KMS-11 (cell line): ENCODE measurements around the gene CIROP.

ENCODE experiments used
- H2AFZ ChIP-seq: fragments of 200-600 bp; sonication (generic); 2 replicates; pipeline ENCODE4 v1.6.1; 2016; ENCODE audit warnings: antibody characterized with exemption, mixed run types, low read depth
- H3K27ac ChIP-seq: fragments of 200-600 bp; sonication (generic); 2 replicates; pipeline ENCODE4 v1.6.1; 2016; ENCODE audit warnings: mild to moderate bottlenecking, mixed run types
- H3K27me3 ChIP-seq: fragments of 200-600 bp; sonication (generic); 2 replicates; pipeline ENCODE4 v1.6.1; 2017; ENCODE audit warnings: mild to moderate bottlenecking, low read depth, mixed run types, moderate library complexity; ENCODE audit not compliant: insufficient read depth
- H3K36me3 ChIP-seq: fragments of 200-600 bp; sonication (generic); 2 replicates; pipeline ENCODE4 v1.6.1; 2017; ENCODE audit warnings: mild to moderate bottlenecking, mixed run types; ENCODE audit not compliant: insufficient read depth
- H3K4me1 ChIP-seq: fragments of 200-600 bp; sonication (generic); 2 replicates; pipeline ENCODE4 v1.6.1; 2016; ENCODE audit warnings: mild to moderate bottlenecking, low read depth, mixed run types; ENCODE audit not compliant: poor library complexity, severe bottlenecking
- H3K4me2 ChIP-seq: fragments of 200-600 bp; sonication (generic); 2 replicates; pipeline ENCODE4 v1.7.0; 2016; ENCODE audit warnings: mild to moderate bottlenecking, mixed run types
- H3K4me3 ChIP-seq: fragments of 200-600 bp; sonication (generic); IDR thresholded peaks from 2 replicates; pipeline ENCODE4 v1.6.1; 2017; ENCODE audit warnings: low read depth, low read length, mixed read lengths; ENCODE audit not compliant: insufficient read depth
- H3K79me2 ChIP-seq: fragments of 200-600 bp; sonication (generic); 2 replicates; pipeline ENCODE4 v1.6.1; 2016; ENCODE audit warnings: low read depth, mixed run types; ENCODE audit not compliant: insufficient read depth
- H3K9ac ChIP-seq: fragments of 200-600 bp; sonication (generic); 2 replicates; pipeline ENCODE4 v1.6.1; 2016; ENCODE audit warnings: mild to moderate bottlenecking, mixed run types
- H4K20me1 ChIP-seq: fragments of 200-600 bp; sonication (generic); 2 replicates; pipeline ENCODE4 v1.6.1; 2016; ENCODE audit warnings: mild to moderate bottlenecking, mixed run types; ENCODE audit not compliant: insufficient read depth
- TF ChIP-seq, protein P1 (sequence below): fragments of 200-600 bp; sonication (generic); conservative IDR thresholded peaks from 2 replicates; pipeline ENCODE4 v1.6.1; 2017; ENCODE audit warnings: low read depth, mild to moderate bottlenecking, antibody characterized with exemption, low read length, moderate library complexity, mixed read lengths

CIROP gene

DNA sequence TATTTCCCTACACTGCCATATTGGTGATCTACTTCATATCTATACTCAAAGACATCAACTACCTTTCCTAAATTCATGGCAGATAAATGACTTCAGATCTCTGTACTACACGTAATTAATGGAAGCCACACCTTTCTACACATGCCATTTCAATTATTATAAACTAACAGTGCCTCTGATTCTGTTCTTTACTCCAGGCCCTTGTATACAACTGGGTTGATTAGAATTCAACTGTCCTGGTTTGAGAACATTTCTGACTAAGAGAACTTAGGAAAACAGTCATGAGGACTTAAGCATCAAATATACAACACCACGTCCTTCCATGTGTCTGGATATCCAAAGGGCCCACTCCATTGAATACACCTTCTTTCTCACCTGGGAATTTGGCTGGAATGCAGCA lies 11.7 kb downstream of the CIROP start:
- Histone ChIP-seq H3K36me3 (no peaks in the 10 kb centered on the region), H3K4me2 (no peak overlapping the region), H2AFZ (no peak overlapping the region), H4K20me1 (no peaks in the 10 kb centered on the region), H3K27ac (no peak overlapping the region), H3K4me1 (peaks cover 17% of the 10 kb centered on the region), H3K79me2 (peaks cover 44% of the 10 kb centered on the region), H3K9ac (no peak overlapping the region), H3K27me3 (no peaks in the 10 kb centered on the region), H3K4me3 (no peak overlapping the region)
- TF ChIP-seq, protein P1, sequence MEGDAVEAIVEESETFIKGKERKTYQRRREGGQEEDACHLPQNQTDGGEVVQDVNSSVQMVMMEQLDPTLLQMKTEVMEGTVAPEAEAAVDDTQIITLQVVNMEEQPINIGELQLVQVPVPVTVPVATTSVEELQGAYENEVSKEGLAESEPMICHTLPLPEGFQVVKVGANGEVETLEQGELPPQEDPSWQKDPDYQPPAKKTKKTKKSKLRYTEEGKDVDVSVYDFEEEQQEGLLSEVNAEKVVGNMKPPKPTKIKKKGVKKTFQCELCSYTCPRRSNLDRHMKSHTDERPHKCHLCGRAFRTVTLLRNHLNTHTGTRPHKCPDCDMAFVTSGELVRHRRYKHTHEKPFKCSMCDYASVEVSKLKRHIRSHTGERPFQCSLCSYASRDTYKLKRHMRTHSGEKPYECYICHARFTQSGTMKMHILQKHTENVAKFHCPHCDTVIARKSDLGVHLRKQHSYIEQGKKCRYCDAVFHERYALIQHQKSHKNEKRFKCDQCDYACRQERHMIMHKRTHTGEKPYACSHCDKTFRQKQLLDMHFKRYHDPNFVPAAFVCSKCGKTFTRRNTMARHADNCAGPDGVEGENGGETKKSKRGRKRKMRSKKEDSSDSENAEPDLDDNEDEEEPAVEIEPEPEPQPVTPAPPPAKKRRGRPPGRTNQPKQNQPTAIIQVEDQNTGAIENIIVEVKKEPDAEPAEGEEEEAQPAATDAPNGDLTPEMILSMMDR: no peak

DNA sequence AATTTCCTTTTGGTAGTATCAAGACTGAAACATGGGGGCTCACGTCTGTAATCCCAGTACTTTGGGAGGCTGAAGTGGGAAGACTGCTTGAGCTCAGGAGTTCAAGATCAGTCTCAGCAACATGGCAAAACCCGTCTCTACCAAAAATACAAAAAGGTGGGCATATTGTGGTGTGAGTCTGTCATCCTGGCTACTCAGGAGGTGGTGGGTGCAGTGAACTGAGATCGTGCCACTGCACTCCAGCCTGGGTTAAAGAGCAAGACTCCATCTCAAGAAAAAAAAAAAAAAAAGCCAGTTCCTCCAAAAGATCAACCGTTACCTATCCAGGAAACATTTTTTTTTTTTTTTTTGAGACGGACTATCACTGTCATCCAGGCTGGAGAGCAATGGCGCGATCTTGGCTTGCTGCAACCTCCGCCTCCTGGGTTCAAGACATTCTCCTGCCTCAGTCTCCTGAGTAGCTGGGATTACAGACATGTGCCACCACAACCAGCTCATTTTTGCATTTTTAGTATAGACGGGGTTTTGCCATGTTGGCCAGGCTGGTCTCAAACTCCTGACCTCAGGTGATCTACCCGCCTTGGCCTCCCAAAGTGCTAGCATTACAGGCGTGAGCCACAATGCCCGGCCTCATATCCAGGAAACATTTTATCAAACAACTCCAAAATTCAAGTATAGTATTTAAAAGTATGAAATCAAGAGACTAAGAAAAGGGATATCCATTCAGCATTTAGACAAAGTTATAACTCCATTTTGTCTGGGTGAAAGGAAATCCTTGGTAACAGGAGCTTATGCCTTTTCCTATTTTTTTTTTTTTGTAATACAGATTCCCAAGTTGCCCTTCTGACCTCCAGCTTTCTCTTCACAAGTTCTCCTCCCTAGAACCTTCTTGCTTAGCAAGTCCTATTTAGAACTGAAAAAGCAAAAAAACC lies 13.2 kb downstream of the CIROP start:
- H3K27ac ChIP-seq: no peak overlapping the region
- TF ChIP-seq, protein P1: no peak
- no peak overlapping the region for H3K4me2 ChIP-seq
- H3K9ac ChIP-seq: no peak overlapping the region
- H3K4me1 ChIP-seq: peaks cover 15% of the 10 kb centered on the region
- H3K27me3 ChIP-seq: no peaks in the 10 kb centered on the region
- no peaks in the 10 kb centered on the region for H4K20me1 ChIP-seq
- H2AFZ ChIP-seq: no peak overlapping the region
- no peaks in the 10 kb centered on the region for H3K36me3 ChIP-seq
- peaks cover 33% of the 10 kb centered on the region for H3K79me2 ChIP-seq
- no peak overlapping the region for H3K4me3 ChIP-seq

GRCh38 chr14:23090254-23090636 lies 14.5 kb downstream of the CIROP start:
- H2AFZ ChIP-seq: no peak overlapping the region
- no peak overlapping the region for H3K9ac ChIP-seq
- H3K79me2 ChIP-seq: peaks cover 25% of the 10 kb centered on the region
- H3K4me3 ChIP-seq: no peak overlapping the region
- H3K27ac ChIP-seq: no peak overlapping the region
- no peaks in the 10 kb centered on the region for H4K20me1 ChIP-seq
- TF ChIP-seq, protein P1: no peak
- H3K27me3 ChIP-seq: no peaks in the 10 kb centered on the region
- H3K36me3 ChIP-seq: no peaks in the 10 kb centered on the region
- no peak overlapping the region for H3K4me2 ChIP-seq
- peaks cover 14% of the 10 kb centered on the region for H3K4me1 ChIP-seq

GRCh38 chr14:23089498-23090253 lies 15.1 kb downstream of the CIROP start:
- Histone ChIP-seq H2AFZ (no peak overlapping the region), H4K20me1 (no peaks in the 10 kb centered on the region), H3K4me3 (no peak overlapping the region), H3K9ac (no peak overlapping the region), H3K4me1 (peaks cover 14% of the 10 kb centered on the region), H3K27ac (no peak overlapping the region), H3K4me2 (no peak overlapping the region), H3K27me3 (no peaks in the 10 kb centered on the region), H3K79me2 (peaks cover 25% of the 10 kb centered on the region), H3K36me3 (no peaks in the 10 kb centered on the region)
- TF ChIP-seq, protein P1: no peak
